ENCODE data around the gene DVL2.

Gene DVL2

GRCh38 chr17:7279448-7279847, 45.1 kb upstream of the DVL2 start:
- no peak overlapping the region for H3K4me2 ChIP-seq (ENCODE audit: low read depth, low read length, poor library complexity, severe bottlenecking)

DNA sequence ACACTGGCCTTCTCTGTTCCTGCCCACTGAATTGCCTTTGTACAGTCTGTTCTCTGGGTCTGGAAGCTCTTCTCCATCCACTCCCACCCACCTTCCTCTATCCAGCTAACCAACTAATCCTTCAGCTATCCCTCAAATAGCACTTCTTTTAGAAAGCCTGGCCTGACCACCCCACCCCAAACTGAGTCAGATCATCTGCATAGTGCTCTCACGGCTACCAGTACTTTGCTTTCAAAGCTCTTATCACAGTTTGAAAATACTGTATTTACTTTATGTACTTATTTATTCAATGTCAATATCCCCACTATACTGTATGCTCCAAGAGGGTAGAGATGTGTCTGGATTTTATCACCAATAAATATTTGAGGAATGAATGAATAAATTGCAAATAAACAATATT, 32.5 kb upstream of the DVL2 start:
- Histone ChIP-seq H3K27me3 (ENCODE audit: low read length) (no peaks in the 10 kb centered on the region), H2AFZ (ENCODE audit: low read depth, low read length, severe bottlenecking) (no peak overlapping the region), H3K4me2 (ENCODE audit: low read depth, low read length, poor library complexity, severe bottlenecking) (no peak overlapping the region), H4K20me1 (ENCODE audit: low read depth, low read length) (no peaks in the 10 kb centered on the region), H3K79me2 (ENCODE audit: insufficient read depth, low read length) (no peaks in the 10 kb centered on the region), H3K9ac (ENCODE audit: low read length) (no peak overlapping the region), H3K36me3 (ENCODE audit: low read length) (no peaks in the 10 kb centered on the region), H3F3A (ENCODE audit: insufficient read depth) (no peaks in the 10 kb centered on the region), H3K9me2 (replicated peaks; ENCODE audit: insufficient read depth, low read length) (no peaks in the 10 kb centered on the region), H3K4me3 (ENCODE audit: insufficient read depth, low read length, poor library complexity, severe bottlenecking) (no peak overlapping the region), H3K9me3 (ENCODE audit: insufficient read depth, low read length) (no peaks in the 10 kb centered on the region), H3K27ac (ENCODE audit: low read depth, low read length) (no peak overlapping the region)
- TF ChIP-seq, protein P1, sequence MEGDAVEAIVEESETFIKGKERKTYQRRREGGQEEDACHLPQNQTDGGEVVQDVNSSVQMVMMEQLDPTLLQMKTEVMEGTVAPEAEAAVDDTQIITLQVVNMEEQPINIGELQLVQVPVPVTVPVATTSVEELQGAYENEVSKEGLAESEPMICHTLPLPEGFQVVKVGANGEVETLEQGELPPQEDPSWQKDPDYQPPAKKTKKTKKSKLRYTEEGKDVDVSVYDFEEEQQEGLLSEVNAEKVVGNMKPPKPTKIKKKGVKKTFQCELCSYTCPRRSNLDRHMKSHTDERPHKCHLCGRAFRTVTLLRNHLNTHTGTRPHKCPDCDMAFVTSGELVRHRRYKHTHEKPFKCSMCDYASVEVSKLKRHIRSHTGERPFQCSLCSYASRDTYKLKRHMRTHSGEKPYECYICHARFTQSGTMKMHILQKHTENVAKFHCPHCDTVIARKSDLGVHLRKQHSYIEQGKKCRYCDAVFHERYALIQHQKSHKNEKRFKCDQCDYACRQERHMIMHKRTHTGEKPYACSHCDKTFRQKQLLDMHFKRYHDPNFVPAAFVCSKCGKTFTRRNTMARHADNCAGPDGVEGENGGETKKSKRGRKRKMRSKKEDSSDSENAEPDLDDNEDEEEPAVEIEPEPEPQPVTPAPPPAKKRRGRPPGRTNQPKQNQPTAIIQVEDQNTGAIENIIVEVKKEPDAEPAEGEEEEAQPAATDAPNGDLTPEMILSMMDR (IDR thresholded peaks at IDR 0.05; ENCODE audit: insufficient read depth, low read length, poor library complexity, severe bottlenecking): no peak
- no peak for TF ChIP-seq EZH2phosphoT487 (conservative IDR thresholded peaks at IDR 0.05; ENCODE audit: low read length)

More at GRCh38 chr17:7279448-7279847, 45.1 kb upstream of the DVL2 start:
- Histone ChIP-seq H3K79me2 (ENCODE audit: insufficient read depth, low read length) (no peaks in the 10 kb centered on the region), H3K9me3 (ENCODE audit: insufficient read depth, low read length) (no peaks in the 10 kb centered on the region), H3K27me3 (ENCODE audit: low read length) (no peaks in the 10 kb centered on the region), H3K4me3 (ENCODE audit: insufficient read depth, low read length, poor library complexity, severe bottlenecking) (no peak overlapping the region), H3K9me2 (replicated peaks; ENCODE audit: insufficient read depth, low read length) (no peaks in the 10 kb centered on the region), H3F3A (ENCODE audit: insufficient read depth) (peaks cover 4% of the 10 kb centered on the region; the same call in 1 of the 2 replicates), H3K9ac (ENCODE audit: low read length) (no peak overlapping the region), H3K27ac (ENCODE audit: low read depth, low read length) (no peak overlapping the region), H3K36me3 (ENCODE audit: low read length) (no peaks in the 10 kb centered on the region), H4K20me1 (ENCODE audit: low read depth, low read length) (no peaks in the 10 kb centered on the region), H2AFZ (ENCODE audit: low read depth, low read length, severe bottlenecking) (no peak overlapping the region)
- TF ChIP-seq EZH2phosphoT487 (conservative IDR thresholded peaks at IDR 0.05; ENCODE audit: low read length): no peak
- TF ChIP-seq, protein P1 (IDR thresholded peaks at IDR 0.05; ENCODE audit: insufficient read depth, low read length, poor library complexity, severe bottlenecking): no peak

- no peaks in the 10 kb centered on the region for H3K9me2 ChIP-seq (replicated peaks; ENCODE audit: insufficient read depth, low read length)
- H2AFZ ChIP-seq (ENCODE audit: low read depth, low read length, severe bottlenecking): no peak overlapping the region
- no peaks in the 10 kb centered on the region for H3K9me3 ChIP-seq (ENCODE audit: insufficient read depth, low read length)
- no peaks in the 10 kb centered on the region for H3K79me2 ChIP-seq (ENCODE audit: insufficient read depth, low read length)
- H3K27ac ChIP-seq (ENCODE audit: low read depth, low read length): no peak overlapping the region
- no peak overlapping the region for H3K9ac ChIP-seq (ENCODE audit: low read length)
- H3K27me3 ChIP-seq (ENCODE audit: low read length): no peaks in the 10 kb centered on the region
- no peak overlapping the region for H3K4me3 ChIP-seq (ENCODE audit: insufficient read depth, low read length, poor library complexity, severe bottlenecking)
- H3K36me3 ChIP-seq (ENCODE audit: low read length): no peaks in the 10 kb centered on the region
- TF ChIP-seq EZH2phosphoT487 (conservative IDR thresholded peaks at IDR 0.05; ENCODE audit: low read length): no peak
- TF ChIP-seq, protein P1 (IDR thresholded peaks at IDR 0.05; ENCODE audit: insufficient read depth, low read length, poor library complexity, severe bottlenecking): no peak
- H3K4me2 ChIP-seq (ENCODE audit: low read depth, low read length, poor library complexity, severe bottlenecking): no peak overlapping the region
- no peaks in the 10 kb centered on the region for H4K20me1 ChIP-seq (ENCODE audit: low read depth, low read length)
- H3F3A ChIP-seq (ENCODE audit: insufficient read depth): no peaks in the 10 kb centered on the region
Observed at GRCh38 chr17:7263801-7264078, 29.4 kb upstream of the DVL2 start.
